A204.1 (cell line): ENCODE results near the gene OVCA2.

Experiments
- FAIRE-seq: peaks from 2 replicates; lab custom pipeline; 2012; peaks lifted over from hg19 to GRCh38; lab: Jason Lieb, UNC

OVCA2 gene

GRCh38 chr17:2034806-2035540 lies 6.8 kb upstream of the OVCA2 start:
- FAIRE-seq = no peak

- FAIRE-seq = no peak
Measured at GRCh38 chr17:2035541-2036488, 6.0 kb upstream of the OVCA2 start.

GRCh38 chr17:2037155-2037554 lies 4.7 kb upstream of the OVCA2 start:
- no peak for FAIRE-seq

GRCh38 chr17:2040219-2040827 lies 1.5 kb upstream of the OVCA2 start:
- no peak for FAIRE-seq

- no peak for FAIRE-seq
Measured at GRCh38 chr17:2040942-2041560, 771 bp upstream of the OVCA2 start.

- FAIRE-seq = no peak
Measured at GRCh38 chr17:2042390-2042847, 597 bp downstream of the OVCA2 start.

- FAIRE-seq = no peak
Measured at GRCh38 chr17:2042933-2043332, 1.1 kb downstream of the OVCA2 start.

- FAIRE-seq = no peak
Measured at GRCh38 chr17:2043785-2044184, 2.0 kb downstream of the OVCA2 start.

GRCh38 chr17:2044263-2044894 lies 2.6 kb downstream of the OVCA2 start:
- no peak for FAIRE-seq

GRCh38 chr17:2047590-2047989 lies 5.8 kb downstream of the OVCA2 start:
- no peak for FAIRE-seq

- no peak for FAIRE-seq
Measured at GRCh38 chr17:2048805-2049204, 7.0 kb downstream of the OVCA2 start.

GRCh38 chr17:2049333-2050299 lies 7.8 kb downstream of the OVCA2 start:
- FAIRE-seq = no peak

GRCh38 chr17:2050300-2051060 lies 8.7 kb downstream of the OVCA2 start:
- no peak for FAIRE-seq

GRCh38 chr17:2051061-2051932 lies 9.5 kb downstream of the OVCA2 start:
- no peak for FAIRE-seq

- no peak for FAIRE-seq
Measured at GRCh38 chr17:2051933-2052559, 10.2 kb downstream of the OVCA2 start.

- no peak for FAIRE-seq
Measured at GRCh38 chr17:2053380-2054261, 11.8 kb downstream of the OVCA2 start.

- no peak for FAIRE-seq
Measured at GRCh38 chr17:2054262-2054511, 12.4 kb downstream of the OVCA2 start.
